ENCODE results near the gene ARHGAP1.

GRCh38 chr11:46712874-46713576 is 12.6 kb upstream of the ARHGAP1 start:
- TF ChIP-seq POLR2A (IDR thresholded peaks at IDR 0.05) (no peak), CTCF (IDR thresholded peaks at IDR 0.05) (no peak)

Data from thyroid gland (tissue), 4 donors.